Activated CD8-positive, alpha-beta memory T cell treated with anti-CD3 and anti-CD28 coated beads for 4 hours (primary cell): ENCODE results near the gene BAHCC1.

Source experiments
- DNase-seq, 2 donors: peaks; one replicate each; pipeline ENCODE4 v3.0.0-alpha.2; 2020; ENCODE audit warnings: low read depth in 2 of 2

Gene BAHCC1

DNA sequence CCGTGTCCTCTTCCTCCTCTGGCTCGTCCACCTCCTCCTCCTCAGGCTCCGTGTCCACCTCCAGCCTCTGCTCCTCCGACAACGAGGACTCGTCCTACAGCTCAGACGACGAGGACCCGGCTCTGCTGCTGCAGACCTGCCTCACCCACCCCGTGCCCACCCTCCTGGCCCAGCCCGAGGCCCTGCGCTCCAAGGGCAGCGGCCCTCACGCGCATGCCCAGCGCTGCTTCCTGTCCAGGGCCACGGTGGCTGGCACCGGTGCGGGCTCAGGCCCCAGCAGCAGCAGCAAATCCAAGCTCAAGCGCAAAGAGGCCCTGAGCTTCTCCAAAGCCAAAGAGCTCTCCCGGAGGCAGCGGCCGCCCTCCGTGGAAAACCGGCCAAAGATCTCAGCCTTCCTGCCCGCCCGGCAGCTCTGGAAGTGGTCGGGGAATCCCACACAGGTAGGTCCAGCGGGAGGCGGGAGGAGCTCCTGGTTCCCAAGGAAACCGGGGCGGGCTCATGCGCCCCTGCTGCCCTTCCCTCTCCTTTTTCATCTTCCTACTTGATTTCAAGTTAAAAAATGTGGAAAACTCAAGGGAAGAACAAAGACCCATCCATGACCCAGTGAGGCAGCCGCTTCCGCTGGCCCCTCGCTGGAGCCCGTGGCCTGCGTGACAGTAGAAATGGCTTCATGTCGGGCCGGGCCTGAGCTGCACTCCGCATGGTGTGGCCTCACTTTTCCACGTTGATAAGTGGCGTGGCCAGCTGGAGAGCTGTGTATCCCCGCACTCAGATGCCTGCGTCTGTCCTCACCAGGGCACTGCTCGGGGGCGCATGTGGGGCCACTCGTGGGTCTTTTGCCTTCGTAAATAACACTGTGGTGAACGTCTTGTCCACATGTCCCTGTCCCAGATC is 66.6 kb downstream of the BAHCC1 start:
- DNase-seq = no peak

DNA sequence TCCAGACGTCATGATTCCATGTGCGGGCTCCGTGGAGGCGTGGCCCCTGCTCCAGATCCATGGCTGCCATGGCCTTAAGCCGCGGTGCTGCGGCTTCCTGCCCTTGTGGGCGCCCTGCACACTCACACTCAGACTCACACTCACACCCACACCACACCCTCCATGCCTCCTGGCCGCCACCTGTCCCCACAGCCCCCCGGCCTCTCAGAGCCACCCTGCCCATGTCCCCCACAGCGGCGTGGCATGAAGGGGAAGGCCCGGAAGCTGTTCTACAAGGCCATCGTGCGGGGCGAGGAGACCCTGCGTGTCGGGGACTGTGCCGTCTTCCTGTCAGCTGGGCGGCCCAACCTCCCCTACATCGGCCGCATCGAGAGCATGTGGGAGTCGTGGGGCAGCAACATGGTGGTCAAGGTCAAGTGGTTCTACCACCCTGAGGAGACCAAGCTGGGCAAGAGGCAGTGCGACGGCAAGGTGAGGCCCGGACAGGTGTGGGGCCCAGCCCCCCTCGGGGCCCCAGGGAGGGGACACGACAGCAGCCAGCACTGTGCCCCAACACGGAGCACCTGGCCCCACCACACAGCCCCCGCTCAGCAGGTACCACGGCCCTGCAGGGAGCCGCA is 67.4 kb downstream of the BAHCC1 start:
- DNase-seq = no peak

DNA sequence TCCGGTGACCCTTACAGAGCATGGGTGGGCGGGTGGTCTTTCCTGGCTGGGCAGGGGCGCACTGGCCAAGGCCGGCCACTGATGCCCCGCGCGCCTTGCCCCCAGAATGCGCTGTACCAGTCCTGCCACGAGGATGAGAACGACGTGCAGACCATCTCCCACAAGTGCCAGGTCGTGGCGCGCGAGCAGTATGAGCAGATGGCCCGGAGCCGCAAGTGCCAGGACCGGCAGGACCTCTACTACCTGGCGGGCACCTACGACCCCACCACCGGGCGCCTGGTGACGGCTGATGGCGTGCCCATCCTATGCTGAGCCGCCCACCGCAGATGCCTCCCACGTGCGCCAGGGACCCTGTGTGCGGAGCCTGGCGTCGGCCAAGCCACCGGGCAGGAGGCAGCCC is 68.2 kb downstream of the BAHCC1 start:
- no peak for DNase-seq

DNA sequence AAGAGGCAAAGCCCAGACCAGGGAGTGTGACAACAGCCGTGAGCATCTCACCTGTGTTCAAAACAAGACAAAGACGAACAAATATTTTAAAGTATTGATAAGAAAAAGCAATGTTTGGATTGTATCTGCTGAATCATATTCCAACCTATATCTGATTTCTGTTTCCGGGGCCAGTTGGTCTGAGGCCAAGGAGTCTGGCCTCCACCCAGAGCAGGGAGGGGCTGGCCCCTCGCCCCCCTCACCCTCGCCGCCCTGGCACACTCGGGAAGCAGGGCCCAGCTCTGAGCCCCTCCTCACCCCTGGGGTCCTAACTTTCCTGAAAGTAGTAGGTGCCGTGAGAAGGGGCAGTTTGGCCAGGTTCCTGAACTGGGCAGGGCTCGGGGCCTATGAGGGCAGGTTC is 69.3 kb downstream of the BAHCC1 start:
- DNase-seq = no peak

DNA sequence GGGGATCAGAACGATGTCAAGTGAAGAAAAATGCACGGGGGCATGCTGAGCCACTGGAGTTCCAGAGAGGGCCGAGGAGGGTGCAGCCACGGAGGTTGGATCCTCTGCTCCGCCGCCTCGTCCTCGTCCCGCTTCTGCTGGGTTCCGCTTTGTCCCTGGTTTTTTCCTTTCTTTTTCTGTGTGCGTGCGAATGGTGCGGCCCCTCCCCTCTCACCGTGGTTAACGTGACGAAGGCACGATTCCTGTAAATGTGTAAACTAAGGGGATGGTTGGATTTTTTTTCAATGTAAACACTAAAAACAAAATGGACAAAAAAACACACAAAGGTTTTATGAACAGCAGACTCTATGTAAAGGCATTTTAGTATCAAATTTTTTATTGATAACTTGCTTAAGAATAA is 70.7 kb downstream of the BAHCC1 start:
- no peak for DNase-seq

DNA sequence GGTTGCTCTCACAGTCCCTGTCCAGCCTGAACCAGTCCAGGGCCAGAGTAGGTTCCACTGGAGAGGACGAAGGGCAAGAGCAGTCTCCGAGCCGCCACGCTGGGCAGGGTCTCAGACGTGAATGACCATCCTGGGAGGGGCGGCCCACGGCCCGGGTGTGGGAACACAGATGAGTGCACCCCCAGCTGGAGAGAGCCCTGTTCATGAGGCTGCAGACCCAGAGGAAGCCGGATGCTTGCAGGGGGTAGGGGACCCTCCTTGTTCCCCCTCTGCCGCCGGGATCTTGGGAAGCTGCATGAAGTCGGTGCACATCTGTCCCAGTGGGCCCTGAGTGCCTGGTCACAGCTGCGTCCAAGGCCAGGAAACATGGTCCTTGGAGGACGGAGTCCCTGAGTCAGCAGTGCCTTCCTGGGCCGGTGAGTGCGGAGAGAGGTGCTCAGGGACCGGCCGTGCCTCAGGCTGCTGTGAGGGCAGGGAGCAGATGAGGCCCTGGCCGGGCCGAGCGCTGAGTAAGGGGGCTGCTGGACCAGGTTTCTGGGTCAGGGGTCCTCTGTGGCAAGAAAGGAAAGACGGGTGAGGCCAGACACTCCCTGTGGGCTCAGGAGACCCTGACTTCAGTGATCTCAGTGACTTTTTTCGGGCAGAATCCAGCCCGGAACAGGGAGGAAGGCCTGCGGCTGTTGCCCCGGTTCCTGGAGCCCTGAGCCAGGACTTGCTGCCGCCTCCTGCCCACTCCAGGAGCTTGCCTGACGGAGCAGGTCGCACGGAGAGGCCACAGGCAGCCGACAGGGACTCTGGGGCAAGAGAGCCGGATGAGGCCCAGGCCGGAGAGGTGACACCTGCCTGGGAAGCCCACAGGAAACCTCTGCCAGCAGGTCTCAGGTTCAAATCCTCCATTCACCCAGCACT is 71.6 kb downstream of the BAHCC1 start:
- no peak for DNase-seq

DNA sequence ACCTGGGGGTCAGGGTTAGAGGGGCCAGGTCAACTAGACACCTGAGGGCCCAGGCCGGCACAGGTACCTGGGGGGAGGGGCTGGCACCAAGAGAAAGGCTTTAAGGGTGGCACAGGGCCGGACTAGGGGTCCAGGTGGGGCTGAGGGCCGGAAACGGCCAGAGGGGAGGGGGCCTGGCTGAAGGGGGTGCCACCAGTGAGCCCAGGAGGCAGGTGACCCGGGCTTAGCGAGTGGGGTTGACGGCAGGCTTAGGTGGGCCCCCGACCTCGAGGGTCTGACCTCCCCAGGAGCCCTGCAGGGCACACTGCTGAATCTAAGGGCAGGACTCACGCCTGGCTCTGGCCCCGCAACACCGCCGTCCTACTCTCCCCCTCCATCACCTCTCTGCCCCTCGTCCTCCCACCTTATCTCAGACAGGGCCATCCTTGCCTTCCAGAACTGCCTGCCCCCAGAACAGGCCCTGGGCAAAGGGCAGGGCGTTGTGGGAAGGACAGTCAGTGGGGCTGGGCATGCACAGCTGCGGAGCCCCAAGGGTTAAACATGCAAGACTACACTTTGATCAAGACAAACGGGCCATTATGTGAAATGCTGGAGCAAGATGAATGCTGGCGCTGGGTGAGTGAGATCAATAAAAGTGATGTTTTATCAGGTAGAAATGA is 73.0 kb downstream of the BAHCC1 start:
- DNase-seq = no peak

DNA sequence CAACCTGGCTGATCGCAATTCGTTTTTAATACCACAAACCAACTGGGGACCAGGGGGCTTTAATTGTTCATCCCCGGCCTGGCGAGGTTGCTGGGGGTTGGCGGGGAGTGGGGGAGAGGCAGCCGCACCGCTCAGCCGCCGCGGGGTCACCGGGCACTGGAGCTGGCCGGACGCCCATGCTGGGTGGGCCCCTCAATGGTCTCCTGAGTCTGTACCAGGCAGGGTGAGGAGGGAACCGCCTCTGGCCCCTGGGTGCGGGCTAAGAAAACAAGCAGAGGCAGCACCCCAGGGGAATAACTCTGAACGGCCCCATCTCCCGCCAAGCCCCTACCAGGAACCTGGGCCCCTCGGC is 73.5 kb downstream of the BAHCC1 start:
- no peak for DNase-seq

DNA sequence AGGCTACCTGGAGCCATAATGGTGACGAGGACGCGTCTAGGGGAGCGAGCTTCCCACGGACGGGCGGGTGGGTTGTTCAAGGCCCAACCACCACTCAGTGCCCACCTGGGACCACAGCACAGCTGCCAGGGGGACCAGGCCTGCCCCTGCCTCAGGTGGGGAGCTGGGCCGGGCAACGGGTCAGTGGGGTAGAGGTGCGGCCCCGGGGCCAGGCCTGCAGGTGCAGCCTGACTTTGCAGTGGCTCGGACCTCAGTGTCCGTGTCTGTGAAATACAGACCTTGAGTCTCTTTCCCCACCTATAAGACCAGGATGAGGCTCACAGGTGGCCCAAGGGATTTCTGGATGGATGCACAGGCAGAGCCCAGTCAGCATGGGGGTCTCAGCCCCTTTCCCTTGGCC is 74.0 kb downstream of the BAHCC1 start:
- DNase-seq = no peak

DNA sequence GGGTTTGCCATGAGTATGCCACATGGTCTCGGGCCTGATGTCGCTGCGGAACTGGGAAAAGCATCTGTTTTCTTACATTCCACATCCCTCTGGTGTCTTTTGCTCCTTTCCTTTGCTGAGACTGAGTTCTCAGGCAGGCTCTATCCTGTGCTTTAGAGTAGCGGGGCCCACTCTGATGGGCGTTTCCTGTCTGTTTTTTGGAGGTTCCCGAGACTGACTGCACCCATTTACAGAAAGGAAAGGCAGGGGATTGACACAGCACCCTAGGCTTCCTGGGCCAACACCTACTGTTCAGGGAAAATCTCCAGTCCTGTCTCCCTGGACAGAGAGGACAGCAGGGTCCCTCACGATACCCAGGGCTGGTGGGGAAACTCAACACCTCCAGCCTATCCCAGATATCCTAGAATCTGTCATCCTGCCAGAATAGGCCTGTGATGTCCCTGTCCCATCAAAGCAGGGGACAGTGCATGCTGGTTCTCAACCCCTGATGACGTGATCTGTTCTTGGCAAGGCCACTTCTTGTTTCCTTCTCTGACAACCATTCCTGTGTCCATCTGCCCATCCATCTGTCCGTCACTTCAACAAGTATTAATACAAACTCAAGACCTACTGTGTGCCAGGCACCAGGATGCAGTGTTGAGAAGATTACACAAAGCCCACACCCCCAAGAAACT is 75.2 kb downstream of the BAHCC1 start:
- no peak for DNase-seq

DNA sequence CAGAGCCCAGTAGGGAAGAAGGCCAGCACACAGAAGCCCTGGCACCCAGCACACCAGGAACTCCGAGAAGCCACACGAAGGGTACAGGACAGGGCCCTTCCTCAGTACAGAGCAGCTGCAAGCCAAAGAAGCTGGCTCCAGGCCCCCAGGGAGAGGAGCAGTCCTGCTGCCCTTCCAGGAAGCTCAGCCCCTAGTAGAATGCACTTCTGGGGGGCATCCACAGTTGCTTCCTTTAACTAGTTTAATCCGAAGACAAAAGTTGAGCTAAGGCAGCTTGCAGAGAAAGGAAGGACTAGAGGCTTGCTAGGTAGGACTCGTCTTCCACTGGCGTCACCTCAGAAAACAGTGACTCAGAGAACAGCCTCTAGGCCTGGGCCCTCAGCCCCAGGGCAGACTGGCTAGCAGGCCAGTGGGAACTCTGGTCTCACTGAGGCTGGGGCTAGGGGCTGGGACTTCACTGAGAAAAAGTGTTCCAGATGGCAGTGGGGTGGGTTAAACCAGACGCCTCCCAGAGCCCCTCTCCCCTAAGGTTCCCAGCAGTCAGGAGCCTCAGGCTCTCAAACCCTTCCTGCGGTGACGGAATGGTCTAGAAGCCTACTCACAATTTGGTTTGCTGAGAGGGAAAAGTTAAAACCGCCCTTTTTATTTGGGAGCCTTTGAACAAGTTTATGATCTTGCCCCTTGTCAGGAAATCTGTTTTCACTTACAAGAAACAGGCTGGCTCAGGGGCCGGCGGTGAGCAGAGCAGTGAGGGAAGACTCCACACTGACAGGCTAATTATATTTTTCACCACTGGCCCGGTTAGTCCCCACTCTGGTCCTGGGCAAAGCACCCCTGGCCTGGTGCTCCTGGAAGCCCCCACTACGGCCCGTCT is 75.9 kb downstream of the BAHCC1 start:
- DNase-seq = no peak

DNA sequence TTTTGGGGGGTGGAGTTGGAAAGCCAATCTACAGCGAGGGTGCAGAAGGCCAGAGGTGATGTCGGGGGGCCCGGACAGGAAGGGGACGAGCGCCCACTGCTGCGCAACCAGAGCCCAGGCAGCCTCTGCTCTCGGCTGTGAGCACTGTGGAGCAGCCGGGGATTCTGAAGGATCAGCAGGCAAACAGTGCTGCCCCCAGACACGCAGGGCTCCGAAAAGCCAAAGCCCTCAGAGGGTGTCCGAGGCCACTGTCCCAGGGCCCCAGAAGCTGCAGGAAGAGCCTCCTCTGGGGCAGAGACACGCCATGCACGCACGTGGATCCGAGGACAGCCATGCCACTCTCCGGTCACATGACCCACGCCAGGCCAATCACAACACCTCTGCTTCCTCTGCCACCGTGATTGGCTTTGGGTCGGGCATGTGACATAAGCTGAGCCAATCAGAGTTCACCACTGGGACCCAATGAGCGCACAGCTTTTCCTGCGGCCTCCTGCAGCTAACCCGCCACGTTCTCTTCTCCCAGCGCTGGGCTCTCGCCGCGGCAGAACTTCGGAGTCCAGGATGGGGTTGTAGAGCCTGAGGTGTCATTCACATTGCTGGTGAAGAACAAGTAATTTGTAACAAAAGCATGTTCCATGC is 76.7 kb downstream of the BAHCC1 start:
- DNase-seq = no peak

DNA sequence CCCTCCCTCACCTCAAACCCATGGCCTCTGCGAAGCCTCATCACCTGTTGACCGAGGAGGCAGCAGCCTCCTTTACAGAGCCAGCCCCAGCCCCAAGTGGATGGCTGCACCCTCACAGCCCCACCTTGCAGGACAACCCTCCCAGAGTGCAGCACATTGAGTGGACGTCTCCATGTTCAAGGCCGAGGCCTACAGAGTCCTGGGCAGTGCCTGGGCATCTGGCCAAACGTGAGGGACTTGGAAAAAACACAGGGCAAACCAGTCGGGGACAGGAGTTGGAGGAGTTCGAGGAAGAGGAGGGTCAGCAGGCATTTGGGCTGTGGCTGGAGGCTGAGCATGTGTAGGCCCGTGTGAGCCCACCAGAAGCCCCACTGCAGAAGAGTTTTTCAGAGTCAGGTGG is 77.8 kb downstream of the BAHCC1 start:
- no peak for DNase-seq

DNA sequence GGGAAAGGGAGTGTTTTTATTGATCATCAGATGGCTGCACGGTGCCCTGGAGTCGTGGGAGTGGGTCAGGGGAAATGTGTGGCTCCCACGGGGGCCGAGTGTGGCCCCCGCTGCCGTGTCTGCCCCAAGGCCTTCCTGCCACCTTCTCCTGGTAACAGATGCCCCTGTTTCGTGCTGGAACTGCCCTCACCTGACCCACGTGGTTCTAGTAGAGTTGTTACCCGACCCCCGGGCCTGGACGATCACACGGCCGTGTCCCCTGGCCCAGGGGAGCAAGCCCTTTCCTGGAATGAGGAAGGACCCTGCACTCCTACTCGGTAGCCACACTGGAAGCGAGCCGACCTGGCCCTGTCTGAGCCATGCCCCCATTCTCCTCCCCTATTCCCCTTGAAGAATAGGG is 79.7 kb downstream of the BAHCC1 start:
- no peak for DNase-seq

DNA sequence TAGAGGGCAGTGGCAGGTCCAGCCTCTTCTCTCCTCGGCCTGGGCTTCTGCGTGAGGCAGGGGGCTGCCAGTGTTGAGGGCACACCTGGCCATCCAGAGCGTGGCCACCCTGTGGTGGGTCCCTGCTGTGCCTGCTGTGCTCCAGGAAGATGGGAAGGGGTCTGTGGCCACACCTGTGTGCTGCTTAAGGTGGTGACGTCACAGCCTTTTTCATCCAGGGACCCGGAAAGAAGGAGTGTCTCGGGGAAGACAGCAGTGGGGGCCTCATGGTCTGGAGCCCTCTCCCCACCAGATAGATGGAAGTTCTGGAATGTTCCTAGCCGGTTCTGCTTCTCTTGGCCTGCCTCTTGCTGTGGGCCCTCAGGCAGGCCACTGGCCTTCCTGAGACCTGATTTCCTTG is 80.8 kb downstream of the BAHCC1 start:
- DNase-seq = no peak

DNA sequence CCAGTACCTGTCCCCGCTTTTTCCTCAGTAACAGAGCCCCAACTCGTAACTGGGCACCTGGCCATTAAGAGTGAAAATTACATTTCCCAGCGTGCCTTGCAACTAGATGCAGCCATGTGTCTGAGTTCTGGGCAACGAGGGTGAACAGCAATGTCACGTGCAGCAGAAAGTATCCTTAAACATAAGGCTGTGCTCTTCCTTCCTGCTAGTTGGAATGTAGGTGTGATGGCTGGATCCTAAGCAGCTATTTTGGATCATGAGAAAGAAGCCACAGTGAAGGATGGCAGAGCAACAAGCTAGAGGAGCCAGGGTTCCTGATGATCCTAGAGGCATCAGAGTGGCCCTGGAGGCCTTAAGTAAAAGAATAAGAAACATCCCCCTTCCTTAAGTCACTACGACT is 81.4 kb downstream of the BAHCC1 start:
- no peak for DNase-seq

DNA sequence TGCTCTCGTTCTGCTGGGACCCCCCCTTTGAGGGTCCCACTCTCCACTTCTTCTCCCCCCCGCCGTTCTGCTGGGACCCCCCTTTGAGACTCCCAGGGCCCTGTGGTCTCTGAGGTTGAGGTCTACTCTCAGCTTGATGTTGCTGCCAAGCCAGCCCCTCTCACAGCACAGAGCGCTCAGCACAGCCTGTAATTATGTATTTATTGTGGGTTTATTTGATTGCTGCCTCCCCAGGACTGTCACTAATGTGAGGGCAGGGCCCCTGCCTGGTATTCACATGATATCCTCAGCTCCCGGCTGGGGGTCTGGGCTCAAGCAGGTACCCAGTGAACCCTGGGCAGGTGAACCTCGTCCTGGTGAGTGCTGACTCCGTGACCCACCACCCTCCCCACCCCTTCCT is 81.9 kb downstream of the BAHCC1 start:
- DNase-seq = no peak

DNA sequence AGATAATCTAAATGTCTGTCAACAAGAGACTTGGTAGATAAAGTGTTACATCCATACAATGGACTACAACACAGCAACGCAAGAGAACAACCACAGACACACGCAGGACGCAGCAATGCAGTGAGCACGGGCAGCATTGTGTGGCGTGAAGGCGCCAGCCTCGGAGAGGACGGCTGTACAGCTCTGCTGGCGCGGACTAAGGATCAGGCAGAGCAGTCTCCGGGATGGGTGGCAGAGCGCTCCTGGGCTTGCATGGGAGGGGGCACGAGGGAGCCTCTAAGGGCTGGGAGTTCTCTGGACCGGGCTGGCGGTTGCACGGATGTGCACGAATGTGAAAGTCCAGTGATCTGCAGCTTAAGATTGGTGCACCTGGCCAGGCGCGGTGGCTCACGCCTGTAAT is 82.9 kb downstream of the BAHCC1 start:
- no peak for DNase-seq

DNA sequence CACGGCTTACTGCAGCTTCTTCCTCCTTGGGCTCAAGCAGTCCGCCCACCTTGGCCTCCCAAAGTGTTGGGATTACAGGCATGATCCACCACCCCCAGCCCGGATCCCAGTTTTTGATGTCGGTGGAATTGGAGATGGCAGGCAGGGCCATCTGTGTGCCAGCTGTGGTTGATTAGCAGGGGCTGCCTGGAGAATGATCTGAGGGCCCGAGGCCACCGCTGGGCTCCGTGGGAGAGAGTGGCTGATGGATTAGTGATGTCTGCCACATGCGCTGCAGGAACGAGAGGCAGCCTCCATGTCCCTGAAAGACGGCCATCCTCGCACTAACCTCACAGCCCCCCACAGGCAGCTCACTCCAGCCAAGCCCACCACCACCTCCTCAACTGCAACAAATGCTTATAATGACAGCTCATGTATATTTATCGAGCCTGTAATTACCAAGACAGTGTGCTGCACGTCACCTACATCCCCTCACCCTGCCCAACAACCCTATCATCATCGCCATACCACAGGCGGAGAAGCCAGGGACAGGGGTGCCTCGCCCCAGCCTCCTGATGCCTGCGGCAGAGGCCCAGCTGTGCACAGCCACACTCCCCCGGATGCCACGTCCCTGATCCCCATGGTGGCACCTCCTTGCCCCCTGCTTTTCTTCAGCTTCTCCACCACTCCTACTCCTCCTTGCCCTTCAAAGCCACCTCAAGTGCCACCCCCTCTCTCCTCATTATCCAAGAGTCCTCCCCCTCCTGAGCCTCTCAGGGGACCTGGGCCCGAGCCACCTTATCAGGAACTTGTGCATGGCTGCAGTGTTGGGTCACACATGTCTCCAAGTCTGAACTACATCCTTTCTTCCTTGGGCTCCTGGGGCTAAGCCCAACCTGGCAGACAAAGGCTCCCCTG is 84.2 kb downstream of the BAHCC1 start:
- DNase-seq = no peak
